Esophagus (tissue), 2 donors: Measurements from ENCODE around the gene OPN3. TPM values are rescaled to one million over a fixed set of nuclear protein-coding genes. Genes with fewer than 3 reads are reported as not detected.
"Not testable (repeated sequence)": the region's sequence is repeated elsewhere in the genome, so short reads cannot be mapped to it uniquely, and the experiment has no call there.

Experiments
- H3K27ac ChIP-seq, 2 donors: one replicate each; pipeline ENCODE4 v1.5.1; 2013; ENCODE audit warnings: low read depth in 2 of 2, mild to moderate bottlenecking in 2 of 2, inconsistent platforms in 1 of 2, low read length in 1 of 2, moderate library complexity in 1 of 2
- H3K27me3 ChIP-seq, 2 donors: one replicate each; pipeline ENCODE4 v1.6.1; 2013; ENCODE audit warnings: low read length in 2 of 2, control low read depth in 1 of 2, mild to moderate bottlenecking in 1 of 2; ENCODE audit not compliant: insufficient read depth in 2 of 2, control insufficient read depth in 1 of 2
- H3K36me3 ChIP-seq, 2 donors: one replicate each; pipeline ENCODE4 v1.6.1; 2013; ENCODE audit warnings: low read length in 1 of 2; ENCODE audit not compliant: control insufficient read depth in 2 of 2, insufficient read depth in 2 of 2
- H3K4me1 ChIP-seq, 2 donors: one replicate each; pipeline ENCODE4 v1.6.1; 2013; ENCODE audit warnings: low read length in 1 of 2; ENCODE audit not compliant: control insufficient read depth in 2 of 2, insufficient read depth in 2 of 2
- H3K4me3 ChIP-seq, 2 donors: one replicate each; pipeline ENCODE4 v1.5.1; 2013; ENCODE audit warnings: low read length in 2 of 2, mild to moderate bottlenecking in 2 of 2, low read depth in 1 of 2, moderate library complexity in 1 of 2
- H3K9me3 ChIP-seq, 2 donors: one replicate each; pipeline ENCODE4 v1.6.1; 2013; ENCODE audit warnings: mild to moderate bottlenecking in 2 of 2, low read depth in 1 of 2, low read length in 1 of 2, moderate library complexity in 1 of 2; ENCODE audit not compliant: control insufficient read depth in 2 of 2, insufficient read depth in 1 of 2
- WGBS, 2 donors: extraction: QIAGEN DNeasy Blood & Tissue Kit; methylation state at CpG; one replicate each; pipeline ENCODE4 v1.1.7; 2013; 5-methylcytosine and 5-hydroxymethylcytosine counted together
- polyA plus RNA-seq, 2 donors: library from polyadenylated mRNA; stranded (reverse); fragments of 200-250 nt; gene quantifications; one replicate each; pipeline ENCODE4 v1.2.3, GENCODE V29; 2013
- donor health status: healthy with polysubstance abuse.
- donor health status: Bipolar disorder and iron deficiency.

OPN3 gene
- polyA plus RNA-seq, 2 donors: 10.0 to 13.2 TPM

GRCh38 chr1:241675983-241676382 lies 35.8 kb upstream of the OPN3 start:
- Histone ChIP-seq H3K9me3 (no peaks in the 10 kb centered on the region), H3K27ac (no peak overlapping the region)

GRCh38 chr1:241674805-241675384 lies 34.7 kb upstream of the OPN3 start:
- H3K27me3 ChIP-seq: no peaks in the 10 kb centered on the region
- WGBS, 2 donors: 93 to 96% methylated on average over 1 of the region's 1 CpG
- H3K4me1 ChIP-seq: no peaks in the 10 kb centered on the region
- no peak overlapping the region for H3K4me3 ChIP-seq
- H3K27ac ChIP-seq: no peak overlapping the region
- H3K9me3 ChIP-seq: no peaks in the 10 kb centered on the region
- H3K36me3 ChIP-seq: no peaks in the 10 kb centered on the region

More at GRCh38 chr1:241675983-241676382, 35.8 kb upstream of the OPN3 start:
- H3K27me3 ChIP-seq: no peaks in the 10 kb centered on the region
- H3K4me1 ChIP-seq: no peaks in the 10 kb centered on the region
- no peaks in the 10 kb centered on the region for H3K36me3 ChIP-seq
- WGBS, 2 donors: 57 to 73% methylated on average over 4 of the region's 4 CpGs
- H3K4me3 ChIP-seq: no peak overlapping the region

DNA sequence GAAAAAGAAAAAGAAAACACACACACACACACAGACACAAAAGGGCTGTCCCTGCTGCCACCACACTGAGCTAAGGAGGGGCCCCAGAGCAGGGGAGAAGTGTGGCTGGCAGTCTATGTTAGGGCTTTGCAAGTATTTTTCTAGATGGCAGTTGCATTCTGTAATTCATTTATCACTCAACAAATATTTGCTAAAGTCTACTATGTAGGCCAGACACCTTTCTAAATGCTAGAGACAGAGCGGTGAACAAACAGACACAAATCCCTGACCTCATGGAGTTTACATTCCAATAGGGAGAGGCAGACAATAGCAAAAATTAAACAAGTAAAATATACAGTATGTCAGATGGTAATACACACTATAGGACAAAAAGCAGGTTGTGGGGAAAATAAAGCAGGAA lies 32.1 kb upstream of the OPN3 start:
- H3K27ac ChIP-seq: no peak overlapping the region
- no peaks in the 10 kb centered on the region for H3K27me3 ChIP-seq
- 70 to 78% methylated on average over 1 of the region's 1 CpG for WGBS, 2 donors
- H3K4me3 ChIP-seq: no peak overlapping the region
- H3K9me3 ChIP-seq: no peaks in the 10 kb centered on the region
- H3K36me3 ChIP-seq: no peaks in the 10 kb centered on the region
- H3K4me1 ChIP-seq: no peaks in the 10 kb centered on the region

DNA sequence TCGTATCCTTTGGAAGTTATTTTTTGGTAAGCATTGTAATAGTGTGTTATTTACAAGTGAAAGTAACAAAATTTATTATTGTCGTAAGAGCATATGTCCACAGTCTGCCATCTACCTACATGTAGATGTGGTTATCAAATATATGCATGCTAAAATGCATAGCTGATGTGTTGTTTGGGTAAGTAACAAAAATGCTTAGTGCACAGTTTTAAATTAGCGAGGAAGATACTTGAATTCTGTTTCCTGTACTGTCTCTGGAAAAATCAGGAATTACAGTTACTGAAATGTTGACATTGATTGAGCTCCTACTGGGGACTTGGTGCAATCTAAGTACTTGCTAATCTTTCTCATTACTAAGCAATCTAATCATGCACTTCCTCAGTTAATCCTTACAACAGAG lies 26.2 kb upstream of the OPN3 start:
- no peaks in the 10 kb centered on the region for H3K9me3 ChIP-seq
- H3K4me3 ChIP-seq: no peak overlapping the region
- no peak overlapping the region for H3K27ac ChIP-seq
- no peaks in the 10 kb centered on the region for H3K36me3 ChIP-seq
- WGBS, 2 donors: 85 to 89% methylated on average over 3 of the region's 3 CpGs
- H3K27me3 ChIP-seq: no peaks in the 10 kb centered on the region
- H3K4me1 ChIP-seq: no peaks in the 10 kb centered on the region

DNA sequence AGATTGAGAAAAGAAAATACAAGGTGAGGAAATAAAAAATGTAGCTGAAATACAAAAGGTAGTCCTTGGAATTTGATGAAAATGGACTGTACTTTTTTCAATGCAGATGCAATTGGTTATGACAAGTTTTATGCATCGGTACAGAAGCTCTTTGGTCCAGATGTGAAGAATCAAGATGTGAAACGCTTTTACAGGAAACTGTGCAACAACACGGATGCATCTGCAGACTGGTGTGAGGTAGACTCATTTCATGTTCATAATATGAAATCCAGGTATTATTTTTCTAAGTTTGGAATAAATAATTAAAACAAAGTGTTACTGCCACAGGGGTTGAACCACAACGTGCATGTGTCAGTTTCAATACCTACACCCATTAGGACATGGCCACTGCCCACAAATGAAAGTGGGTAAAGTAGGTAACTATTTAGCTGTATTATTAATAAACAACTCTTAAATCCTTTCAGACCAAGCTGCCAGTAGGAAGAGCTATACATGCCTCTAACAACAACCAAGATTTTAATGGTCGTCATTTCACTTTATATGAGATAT lies 20.3 kb upstream of the OPN3 start:
- no peak overlapping the region for H3K27ac ChIP-seq
- no peak overlapping the region for H3K4me3 ChIP-seq
- no peaks in the 10 kb centered on the region for H3K27me3 ChIP-seq
- no peaks in the 10 kb centered on the region for H3K36me3 ChIP-seq
- H3K4me1 ChIP-seq: no peaks in the 10 kb centered on the region
- H3K9me3 ChIP-seq: no peaks in the 10 kb centered on the region
- 83 to 86% methylated on average over 5 of the region's 5 CpGs for WGBS, 2 donors

GRCh38 chr1:241659016-241659415 lies 18.8 kb upstream of the OPN3 start:
- H3K27ac ChIP-seq, H3K36me3 ChIP-seq, H3K9me3 ChIP-seq, H3K4me1 ChIP-seq, H3K4me3 ChIP-seq, H3K27me3 ChIP-seq: not testable (repeated sequence)
- WGBS, 2 donors: 85 to 93% methylated on average over 2 of the region's 2 CpGs

DNA sequence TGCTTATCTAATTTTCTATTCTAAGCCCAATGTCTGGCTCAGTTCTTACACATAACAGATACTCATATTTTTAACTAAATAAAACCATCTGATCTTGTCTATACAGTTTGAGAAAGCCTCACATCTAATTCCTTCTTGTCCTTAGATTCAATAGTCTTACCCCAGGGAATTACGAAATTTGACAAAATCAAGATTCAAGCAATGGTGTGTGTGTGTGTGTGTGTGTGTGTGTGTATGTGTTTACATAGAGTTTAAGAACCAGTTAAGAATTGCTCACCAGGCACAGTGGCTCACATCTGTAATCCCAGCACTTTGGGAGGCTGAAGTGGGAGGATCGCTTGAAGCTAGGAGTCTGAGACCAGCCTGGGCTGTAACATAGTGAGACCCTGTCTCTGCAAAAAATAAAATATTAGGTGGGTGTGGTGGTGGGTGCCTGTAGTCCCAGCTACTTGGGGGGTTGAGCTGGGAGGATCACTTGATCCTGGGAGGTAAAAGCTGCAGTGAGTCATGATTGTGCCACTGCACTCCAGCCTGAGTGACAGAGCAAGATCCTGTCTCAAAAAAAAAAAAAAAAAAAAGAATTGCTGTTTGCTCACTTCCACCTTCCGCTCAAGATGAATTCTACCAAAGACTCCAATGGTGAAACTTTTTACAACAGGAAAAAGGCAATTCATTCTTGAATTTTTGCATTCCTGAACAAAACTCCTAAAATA lies 18.1 kb upstream of the OPN3 start:
- WGBS, 2 donors: 89 to 94% methylated on average over 3 of the region's 3 CpGs
- H3K27me3 ChIP-seq: no peaks in the 10 kb centered on the region
- no peaks in the 10 kb centered on the region for H3K36me3 ChIP-seq
- H3K9me3 ChIP-seq: no peaks in the 10 kb centered on the region
- H3K27ac ChIP-seq: no peak overlapping the region
- no peaks in the 10 kb centered on the region for H3K4me1 ChIP-seq
- no peak overlapping the region for H3K4me3 ChIP-seq

GRCh38 chr1:241654641-241655040 lies 14.5 kb upstream of the OPN3 start:
- H3K36me3 ChIP-seq: no peaks in the 10 kb centered on the region
- H3K4me3 ChIP-seq: no peak overlapping the region
- no peaks in the 10 kb centered on the region for H3K4me1 ChIP-seq
- WGBS, 2 donors: 79 to 92% methylated on average over 1 of the region's 1 CpG
- H3K27ac ChIP-seq: no peak overlapping the region
- H3K9me3 ChIP-seq: no peaks in the 10 kb centered on the region
- H3K27me3 ChIP-seq: no peaks in the 10 kb centered on the region

GRCh38 chr1:241654019-241654418 lies 13.8 kb upstream of the OPN3 start:
- H3K4me3 ChIP-seq: no peak overlapping the region
- no peaks in the 10 kb centered on the region for H3K4me1 ChIP-seq
- 62 to 74% methylated on average over 1 of the region's 1 CpG for WGBS, 2 donors
- no peaks in the 10 kb centered on the region for H3K9me3 ChIP-seq
- H3K27ac ChIP-seq: no peak overlapping the region
- no peaks in the 10 kb centered on the region for H3K27me3 ChIP-seq
- no peaks in the 10 kb centered on the region for H3K36me3 ChIP-seq

GRCh38 chr1:241652012-241652411 lies 11.8 kb upstream of the OPN3 start, which contains the start of gene WDR64:
WDR64 (plus strand) TSS chr1:241652281; CDS start chr1:241652485, 204 bp downstream.
- 86 to 90% methylated on average over 4 of the region's 4 CpGs for WGBS, 2 donors
- Histone ChIP-seq H3K27me3 (no peaks in the 10 kb centered on the region), H3K4me1 (no peaks in the 10 kb centered on the region), H3K9me3 (no peaks in the 10 kb centered on the region), H3K27ac (no peak within 1 kb of the TSS), H3K36me3 (no peaks in the 10 kb centered on the region), H3K4me3 (no peak within 1 kb of the TSS)
